Measurements from ENCODE around the gene CCDC159.

The CCDC159 gene

DNA sequence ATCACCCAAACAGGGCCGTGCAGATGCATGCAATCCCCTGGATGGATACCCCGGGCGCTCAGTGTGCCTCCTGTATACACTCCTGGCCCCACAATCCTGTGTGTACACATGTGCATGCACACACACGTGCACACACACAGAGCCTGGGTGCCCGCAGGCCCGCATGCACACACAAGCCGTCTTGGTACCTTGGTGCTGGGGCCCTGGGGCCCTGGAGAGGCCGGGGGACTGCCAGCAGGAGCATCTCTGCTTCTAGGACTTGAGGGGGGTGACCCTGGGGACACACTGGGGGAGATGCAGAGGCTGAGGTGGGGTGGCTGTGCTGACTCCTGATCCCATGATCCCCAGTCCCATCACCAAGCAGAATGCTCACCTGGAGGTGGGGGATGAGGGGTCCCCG, 53.3 kb downstream of the CCDC159 start:
- TF ChIP-seq, protein P1, sequence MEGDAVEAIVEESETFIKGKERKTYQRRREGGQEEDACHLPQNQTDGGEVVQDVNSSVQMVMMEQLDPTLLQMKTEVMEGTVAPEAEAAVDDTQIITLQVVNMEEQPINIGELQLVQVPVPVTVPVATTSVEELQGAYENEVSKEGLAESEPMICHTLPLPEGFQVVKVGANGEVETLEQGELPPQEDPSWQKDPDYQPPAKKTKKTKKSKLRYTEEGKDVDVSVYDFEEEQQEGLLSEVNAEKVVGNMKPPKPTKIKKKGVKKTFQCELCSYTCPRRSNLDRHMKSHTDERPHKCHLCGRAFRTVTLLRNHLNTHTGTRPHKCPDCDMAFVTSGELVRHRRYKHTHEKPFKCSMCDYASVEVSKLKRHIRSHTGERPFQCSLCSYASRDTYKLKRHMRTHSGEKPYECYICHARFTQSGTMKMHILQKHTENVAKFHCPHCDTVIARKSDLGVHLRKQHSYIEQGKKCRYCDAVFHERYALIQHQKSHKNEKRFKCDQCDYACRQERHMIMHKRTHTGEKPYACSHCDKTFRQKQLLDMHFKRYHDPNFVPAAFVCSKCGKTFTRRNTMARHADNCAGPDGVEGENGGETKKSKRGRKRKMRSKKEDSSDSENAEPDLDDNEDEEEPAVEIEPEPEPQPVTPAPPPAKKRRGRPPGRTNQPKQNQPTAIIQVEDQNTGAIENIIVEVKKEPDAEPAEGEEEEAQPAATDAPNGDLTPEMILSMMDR (IDR thresholded peaks at IDR 0.05; ENCODE audit: low read depth, low read length), result no peak
- Histone ChIP-seq H3K27me3 (no peaks in the 10 kb centered on the region), H3K4me1 (no peaks in the 10 kb centered on the region), H3K9me3 (no peaks in the 10 kb centered on the region), H3K36me3 (no peaks in the 10 kb centered on the region), H3K4me3 (ENCODE audit: low read depth, low read length) (no peak overlapping the region)
- DNase-seq, result no peak

DNA sequence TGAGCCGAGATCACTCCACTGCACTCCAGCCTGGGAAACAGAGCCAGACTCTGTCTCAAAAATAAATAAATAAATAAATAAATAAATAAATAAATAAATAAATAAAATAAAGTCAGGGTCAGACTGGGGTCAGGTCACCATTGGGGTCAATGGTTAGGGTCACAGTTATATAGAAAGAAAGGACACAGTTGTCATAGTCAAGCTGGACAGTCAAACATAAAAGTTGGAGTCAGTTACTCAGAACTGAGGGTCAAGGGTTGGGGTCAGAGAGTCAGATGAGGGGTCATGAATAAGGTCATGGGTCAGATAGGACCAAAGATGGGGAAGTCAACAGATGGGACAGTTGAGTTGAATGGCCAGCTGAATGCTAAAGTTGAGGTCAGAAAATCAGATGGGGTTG, 54.5 kb downstream of the CCDC159 start:
- TF ChIP-seq, protein P1 (IDR thresholded peaks at IDR 0.05; ENCODE audit: low read depth, low read length), result no peak
- no peaks in the 10 kb centered on the region for H3K36me3 ChIP-seq
- no peaks in the 10 kb centered on the region for H3K9me3 ChIP-seq
- peaks cover 3% of the 10 kb centered on the region; the same call in 1 of the 2 replicates for H3K4me1 ChIP-seq
- no peaks in the 10 kb centered on the region for H3K27me3 ChIP-seq
- H3K4me3 ChIP-seq (ENCODE audit: low read depth, low read length), result no peak overlapping the region
- no peak for DNase-seq

DNA sequence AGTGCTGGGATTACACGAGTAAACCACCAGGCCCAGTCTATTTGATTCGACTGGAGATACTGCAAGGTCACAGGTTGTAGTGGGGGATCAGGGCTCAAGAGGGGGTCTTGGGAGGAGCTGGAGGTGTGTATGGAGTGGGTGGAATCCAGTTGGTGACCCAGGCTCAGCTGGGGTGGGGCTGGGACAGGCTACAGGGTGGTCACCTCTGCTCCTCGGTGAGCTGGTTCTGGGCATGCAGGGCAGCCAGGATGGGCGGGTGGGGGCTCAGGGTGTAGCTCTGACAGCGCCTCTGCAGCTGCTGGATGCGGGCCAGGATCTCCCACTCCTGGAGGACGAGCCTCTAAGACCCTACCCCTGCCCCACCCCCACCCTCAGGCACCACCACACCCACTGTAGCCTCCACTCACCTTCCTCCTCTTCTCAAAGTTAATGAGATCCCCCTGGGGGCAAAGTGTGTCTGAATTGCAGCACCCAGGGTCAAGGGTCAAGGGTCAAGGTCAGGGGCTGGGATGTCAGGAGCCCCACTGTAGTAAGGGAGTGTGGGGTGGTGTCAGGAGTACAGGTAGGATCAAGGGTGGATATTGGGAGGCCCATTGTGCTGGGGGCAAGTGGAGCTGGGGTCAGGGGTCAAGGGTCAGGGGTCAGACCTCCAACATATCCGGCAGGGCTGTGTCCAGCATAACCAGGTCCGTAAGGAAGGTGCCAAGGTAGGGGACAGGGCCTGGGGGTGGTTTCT, 55.7 kb downstream of the CCDC159 start:
- no peaks in the 10 kb centered on the region for H3K36me3 ChIP-seq
- DNase-seq, result no peak

More for the DNA sequence above, 55.7 kb downstream of the CCDC159 start:
- TF ChIP-seq, protein P1 (IDR thresholded peaks at IDR 0.05; ENCODE audit: low read depth, low read length), result no peak
- H3K9me3 ChIP-seq, result no peaks in the 10 kb centered on the region
- H3K4me1 ChIP-seq, result peaks cover 3% of the 10 kb centered on the region; the same call in 1 of the 2 replicates
- no peak overlapping the region for H3K4me3 ChIP-seq (ENCODE audit: low read depth, low read length)
- no peaks in the 10 kb centered on the region; the same call in 1 of the 2 replicates for H3K27me3 ChIP-seq
